IMR-90 (cell line): ENCODE data around the gene CDX1.

Source experiments
- BHLHE40 ChIP-seq: fragments of 150-350 bp; IDR thresholded peaks from 2 replicates; pipeline ENCODE4 v1.6.1; 2016; ENCODE audit warnings: mild to moderate bottlenecking, low read depth, low read length
- CTCF ChIP-seq: conservative IDR thresholded peaks from 2 replicates; pipeline ENCODE4 v1.5.1; 2012; ENCODE audit warnings: mild to moderate bottlenecking, low read depth, low read length, improper control_type of control experiment
- MAZ ChIP-seq: IDR thresholded peaks from 2 replicates; pipeline ENCODE4 v1.6.1; 2012; ENCODE audit warnings: low read depth, mild to moderate bottlenecking, low read length, improper control_type of control experiment, moderate library complexity, borderline replicate concordance
- POLR2A ChIP-seq: IDR thresholded peaks from 2 replicates; pipeline ENCODE4 v1.6.1; 2012; ENCODE audit warnings: mild to moderate bottlenecking, low read depth, low read length
- RCOR1 ChIP-seq: IDR thresholded peaks from 2 replicates; pipeline ENCODE4 v1.6.1; 2012; ENCODE audit warnings: mild to moderate bottlenecking, low read length, improper control_type of control experiment; ENCODE audit not compliant: insufficient replicate concordance
- RFX5 ChIP-seq: IDR thresholded peaks from 2 replicates; pipeline ENCODE4 v1.8.0; 2012; ENCODE audit warnings: low read depth, mild to moderate bottlenecking, low read length, moderate library complexity
- TF ChIP-seq, protein P1 (sequence below): fragments of 150-350 bp; IDR thresholded peaks from 2 replicates; pipeline ENCODE4 v1.6.1; 2017; ENCODE audit warnings: mild to moderate bottlenecking, antibody characterized with exemption, low read length, low read depth
- TF ChIP-seq, protein P2 (sequence below): fragments of 150-350 bp; IDR thresholded peaks from 2 replicates; pipeline ENCODE4 v1.6.1; 2016; ENCODE audit warnings: low read depth, mild to moderate bottlenecking, low read length, moderate library complexity, borderline replicate concordance

DNA sequence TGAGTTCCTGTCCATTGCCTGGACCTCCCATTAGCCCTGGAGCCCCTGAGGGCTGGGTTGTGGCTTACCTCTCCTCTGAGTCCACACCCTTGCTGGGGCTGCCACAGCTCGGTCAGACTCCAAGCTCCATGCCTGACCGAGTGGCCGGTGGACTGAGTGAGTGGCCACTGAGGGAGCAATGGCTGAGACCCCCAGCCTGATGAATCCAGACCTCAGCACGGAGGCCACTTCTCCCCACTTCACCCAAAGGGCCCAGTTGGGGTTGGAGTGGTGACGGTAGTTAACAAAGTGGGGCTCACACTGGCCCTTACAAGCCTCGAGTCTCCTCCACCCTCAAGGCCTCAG, 39.7 kb upstream of the CDX1 start:
- TF ChIP-seq RFX5 (no peak), CTCF (no peak), RCOR1 (no peak), POLR2A (no peak), BHLHE40 (no peak), MAZ (no peak)
- TF ChIP-seq, protein P1, sequence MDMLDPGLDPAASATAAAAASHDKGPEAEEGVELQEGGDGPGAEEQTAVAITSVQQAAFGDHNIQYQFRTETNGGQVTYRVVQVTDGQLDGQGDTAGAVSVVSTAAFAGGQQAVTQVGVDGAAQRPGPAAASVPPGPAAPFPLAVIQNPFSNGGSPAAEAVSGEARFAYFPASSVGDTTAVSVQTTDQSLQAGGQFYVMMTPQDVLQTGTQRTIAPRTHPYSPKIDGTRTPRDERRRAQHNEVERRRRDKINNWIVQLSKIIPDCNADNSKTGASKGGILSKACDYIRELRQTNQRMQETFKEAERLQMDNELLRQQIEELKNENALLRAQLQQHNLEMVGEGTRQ: no peak
- TF ChIP-seq, protein P2, sequence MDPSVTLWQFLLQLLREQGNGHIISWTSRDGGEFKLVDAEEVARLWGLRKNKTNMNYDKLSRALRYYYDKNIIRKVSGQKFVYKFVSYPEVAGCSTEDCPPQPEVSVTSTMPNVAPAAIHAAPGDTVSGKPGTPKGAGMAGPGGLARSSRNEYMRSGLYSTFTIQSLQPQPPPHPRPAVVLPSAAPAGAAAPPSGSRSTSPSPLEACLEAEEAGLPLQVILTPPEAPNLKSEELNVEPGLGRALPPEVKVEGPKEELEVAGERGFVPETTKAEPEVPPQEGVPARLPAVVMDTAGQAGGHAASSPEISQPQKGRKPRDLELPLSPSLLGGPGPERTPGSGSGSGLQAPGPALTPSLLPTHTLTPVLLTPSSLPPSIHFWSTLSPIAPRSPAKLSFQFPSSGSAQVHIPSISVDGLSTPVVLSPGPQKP: no peak
